Measurements from ENCODE around the gene LGALS4.

- TF ChIP-seq CTCF (conservative IDR thresholded peaks at IDR 0.05; ENCODE audit: low read depth, low read length) (no peak), EZH2 (IDR thresholded peaks at IDR 0.05; ENCODE audit: borderline replicate concordance, low read depth, low read length, poor library complexity, severe bottlenecking) (no peak)
Measured at GRCh38 chr19:38795549-38795948, 17.2 kb downstream of the LGALS4 start.
